ENCODE results near the gene SLC24A3. TPM values are rescaled to one million over a fixed set of nuclear protein-coding genes. Genes with fewer than 3 reads are reported as not detected.

The SLC24A3 gene
- total RNA-seq, 1 experiment from 2014 or later = not detected

GRCh38 chr20:19448632-19449031 is 236.2 kb downstream of the SLC24A3 start:
- DNase-seq (ENCODE audit: low read depth, low spot score) = no peak
- in situ Hi-C loops (cut with HindIII; ENCODE audit: low pct_unique_long_range_greater_than_20kb, low sequenced_read_pairs) = no loop called here

DNA sequence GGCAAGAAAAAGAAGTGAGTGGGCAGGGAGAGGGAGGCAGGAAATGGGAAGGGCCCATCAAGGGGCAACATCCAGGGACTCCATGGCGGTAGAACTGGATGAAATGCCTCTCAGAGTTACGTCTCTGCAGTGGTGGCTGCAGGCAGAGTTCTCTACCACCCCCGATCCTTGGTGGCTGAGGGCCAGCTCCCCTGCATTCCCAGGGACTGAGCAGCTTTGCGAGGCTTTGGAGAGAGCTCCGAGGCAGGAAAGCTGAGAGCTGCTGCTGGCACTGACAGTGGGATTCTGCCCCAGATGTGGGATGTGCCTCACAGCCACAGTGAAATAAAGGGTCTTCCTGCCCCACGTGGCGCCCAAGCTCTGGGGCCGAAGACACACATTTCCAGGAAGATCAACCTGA is 236.6 kb downstream of the SLC24A3 start:
- DNase-seq (ENCODE audit: low read depth, low spot score) = no peak
- in situ Hi-C loops (cut with HindIII; ENCODE audit: low pct_unique_long_range_greater_than_20kb, low sequenced_read_pairs) = no loop called here

DNA sequence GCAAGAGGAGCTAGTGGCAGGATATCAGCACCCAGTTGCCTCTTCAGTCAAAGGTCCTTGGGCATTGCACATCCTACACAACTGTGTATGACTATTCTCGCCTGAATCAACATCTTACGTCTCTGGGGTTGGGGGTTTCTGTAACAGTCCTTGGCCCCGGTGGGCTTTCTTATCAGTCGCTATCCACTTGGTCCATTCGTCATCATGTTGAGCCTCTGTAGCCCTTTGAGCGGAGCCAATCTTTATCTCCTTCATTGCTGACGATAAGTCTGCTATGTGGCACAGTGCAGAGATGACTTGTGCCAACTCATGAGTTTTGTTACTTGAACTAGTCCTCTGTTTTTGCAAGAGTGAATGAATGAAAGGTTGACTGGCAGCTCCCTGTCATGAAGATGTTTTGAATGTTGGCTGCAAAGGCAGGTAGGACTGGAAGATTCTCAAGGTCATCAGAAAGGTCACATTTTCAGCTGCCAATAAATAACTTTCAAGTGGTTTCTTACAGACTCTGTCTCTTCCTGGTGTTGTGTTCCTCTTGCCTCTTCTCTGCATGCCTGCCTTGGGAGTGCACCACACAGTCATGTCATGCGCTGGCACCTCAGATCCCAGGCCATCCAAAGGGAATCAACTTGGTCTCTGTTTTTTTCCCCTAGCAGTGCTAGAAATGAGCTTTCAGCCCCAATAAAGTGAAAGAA is 238.9 kb downstream of the SLC24A3 start:
- in situ Hi-C loops (cut with HindIII; ENCODE audit: low pct_unique_long_range_greater_than_20kb, low sequenced_read_pairs) = no loop called here

GRCh38 chr20:19451923-19452295 is 239.5 kb downstream of the SLC24A3 start:
- no peak for DNase-seq (ENCODE audit: low read depth, low spot score)
- in situ Hi-C loops (cut with HindIII; ENCODE audit: low pct_unique_long_range_greater_than_20kb, low sequenced_read_pairs) = no loop called here

More for the DNA sequence above, 238.9 kb downstream of the SLC24A3 start:
- DNase-seq (ENCODE audit: low read depth, low spot score) = no peak

GRCh38 chr20:19453410-19453809 is 241.0 kb downstream of the SLC24A3 start:
- in situ Hi-C loops (cut with HindIII; ENCODE audit: low pct_unique_long_range_greater_than_20kb, low sequenced_read_pairs) = no loop called here
- no peak for DNase-seq (ENCODE audit: low read depth, low spot score)

GRCh38 chr20:19453862-19454261 is 241.4 kb downstream of the SLC24A3 start:
- DNase-seq (ENCODE audit: low read depth, low spot score) = no peak
- in situ Hi-C loops (cut with HindIII; ENCODE audit: low pct_unique_long_range_greater_than_20kb, low sequenced_read_pairs) = no loop called here

- no peak for DNase-seq (ENCODE audit: low read depth, low spot score)
- in situ Hi-C loops (cut with HindIII; ENCODE audit: low pct_unique_long_range_greater_than_20kb, low sequenced_read_pairs) = no loop called here
Measured at GRCh38 chr20:19456595-19457395, 244.4 kb downstream of the SLC24A3 start.

DNA sequence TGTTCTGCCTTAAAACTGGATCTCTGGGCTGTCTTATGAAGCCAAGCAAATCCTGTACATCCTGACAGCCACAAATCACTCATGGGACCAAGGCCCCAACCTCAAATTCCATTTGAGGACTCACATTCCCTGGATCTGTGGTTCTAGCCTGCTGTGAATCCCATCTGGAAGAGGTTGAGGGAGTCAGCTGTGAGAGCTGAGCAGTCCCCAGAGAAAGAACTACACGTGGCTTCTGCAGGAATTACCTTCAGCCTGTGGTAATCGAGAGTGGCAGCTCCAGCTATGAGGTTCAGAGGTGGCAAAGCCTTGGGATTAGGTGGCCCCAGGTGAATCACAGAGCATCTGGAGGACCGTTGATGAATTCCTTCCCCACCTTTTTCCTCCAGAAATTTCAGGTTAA is 245.2 kb downstream of the SLC24A3 start:
- in situ Hi-C loops (cut with HindIII; ENCODE audit: low pct_unique_long_range_greater_than_20kb, low sequenced_read_pairs) = no loop called here
- no peak for DNase-seq (ENCODE audit: low read depth, low spot score)

- in situ Hi-C loops (cut with HindIII; ENCODE audit: low pct_unique_long_range_greater_than_20kb, low sequenced_read_pairs) = no loop called here
- no peak for DNase-seq (ENCODE audit: low read depth, low spot score)
Measured at GRCh38 chr20:19460386-19460785, 247.9 kb downstream of the SLC24A3 start.

DNA sequence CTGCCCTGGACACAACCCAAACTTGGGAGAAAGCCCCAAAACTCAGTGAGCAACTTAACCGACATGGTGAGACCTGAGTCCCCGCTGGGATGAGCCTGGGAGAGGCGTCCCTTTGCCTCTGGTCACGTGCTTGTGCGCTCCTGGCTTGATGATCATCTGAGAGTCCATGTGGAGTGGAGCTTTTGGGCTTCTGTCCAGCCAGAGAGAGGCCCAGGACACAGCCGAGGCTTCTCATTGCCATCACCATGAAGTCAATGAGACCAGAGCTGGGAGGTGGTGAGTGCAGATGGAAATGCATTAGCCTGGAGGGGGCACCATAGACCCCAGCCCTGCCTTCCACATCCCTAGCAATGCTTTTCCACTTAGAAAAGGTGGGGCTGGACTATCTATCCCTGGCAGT is 250.0 kb downstream of the SLC24A3 start:
- no peak for DNase-seq (ENCODE audit: low read depth, low spot score)
- in situ Hi-C loops (cut with HindIII; ENCODE audit: low pct_unique_long_range_greater_than_20kb, low sequenced_read_pairs) = no loop called here

GRCh38 chr20:19463597-19463996 is 251.2 kb downstream of the SLC24A3 start:
- no peak for DNase-seq (ENCODE audit: low read depth, low spot score)
- in situ Hi-C loops (cut with HindIII; ENCODE audit: low pct_unique_long_range_greater_than_20kb, low sequenced_read_pairs) = no loop called here

DNA sequence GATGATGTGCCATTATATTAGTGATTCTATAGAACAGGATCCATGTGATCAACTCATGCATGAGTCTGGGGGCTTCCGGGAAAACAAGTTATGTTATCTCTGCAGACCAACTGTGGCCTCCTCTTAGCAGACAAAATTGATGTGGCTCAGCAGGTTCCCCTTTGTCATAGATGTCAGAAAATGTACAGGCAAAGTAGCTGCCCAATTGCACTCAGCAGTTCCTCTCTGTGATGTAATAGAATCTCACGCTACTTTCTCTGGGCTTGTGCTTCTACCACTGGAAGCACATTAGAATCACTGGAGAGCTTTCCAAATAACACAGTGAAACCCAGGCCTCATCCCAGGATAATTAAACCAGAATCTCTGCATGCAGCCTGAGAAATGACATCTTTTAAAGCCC is 253.1 kb downstream of the SLC24A3 start:
- in situ Hi-C loops (cut with HindIII; ENCODE audit: low pct_unique_long_range_greater_than_20kb, low sequenced_read_pairs) = no loop called here
- DNase-seq (ENCODE audit: low read depth, low spot score) = no peak

DNA sequence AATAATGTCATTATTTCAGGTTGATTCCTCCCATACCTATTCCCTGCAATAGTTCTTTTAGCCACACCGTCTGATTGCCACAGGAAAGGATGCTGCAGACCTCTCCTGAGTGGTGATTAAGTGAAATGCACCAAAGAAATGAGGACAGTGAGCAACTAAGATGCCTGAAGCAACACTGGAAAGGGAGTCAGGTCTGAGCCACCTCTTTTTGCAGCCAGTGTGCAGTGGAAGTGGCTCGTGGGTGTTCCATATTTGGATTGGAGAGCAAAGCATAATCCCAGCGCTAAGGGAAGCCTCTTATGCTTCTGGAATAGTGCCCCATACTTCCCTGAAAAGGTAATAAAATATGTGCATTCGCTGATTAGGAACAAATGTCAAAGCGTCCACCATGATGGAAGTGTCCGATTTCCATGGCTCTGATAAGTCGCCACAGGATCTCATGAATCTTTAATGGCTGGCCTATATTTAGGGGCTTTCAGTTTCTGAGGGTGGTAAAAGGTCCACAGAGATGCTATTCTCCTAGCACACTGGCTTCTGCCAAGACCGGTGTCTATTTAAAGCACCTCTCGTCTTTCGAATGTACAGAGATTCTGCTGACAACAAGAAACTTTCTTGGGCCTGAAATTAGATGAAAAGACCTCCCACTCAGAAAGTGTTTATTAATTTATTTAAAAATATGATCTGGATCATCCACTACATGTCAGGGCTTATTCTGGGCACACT is 253.9 kb downstream of the SLC24A3 start:
- DNase-seq (ENCODE audit: low read depth, low spot score) = no peak
- in situ Hi-C loops (cut with HindIII; ENCODE audit: low pct_unique_long_range_greater_than_20kb, low sequenced_read_pairs) = no loop called here

DNA sequence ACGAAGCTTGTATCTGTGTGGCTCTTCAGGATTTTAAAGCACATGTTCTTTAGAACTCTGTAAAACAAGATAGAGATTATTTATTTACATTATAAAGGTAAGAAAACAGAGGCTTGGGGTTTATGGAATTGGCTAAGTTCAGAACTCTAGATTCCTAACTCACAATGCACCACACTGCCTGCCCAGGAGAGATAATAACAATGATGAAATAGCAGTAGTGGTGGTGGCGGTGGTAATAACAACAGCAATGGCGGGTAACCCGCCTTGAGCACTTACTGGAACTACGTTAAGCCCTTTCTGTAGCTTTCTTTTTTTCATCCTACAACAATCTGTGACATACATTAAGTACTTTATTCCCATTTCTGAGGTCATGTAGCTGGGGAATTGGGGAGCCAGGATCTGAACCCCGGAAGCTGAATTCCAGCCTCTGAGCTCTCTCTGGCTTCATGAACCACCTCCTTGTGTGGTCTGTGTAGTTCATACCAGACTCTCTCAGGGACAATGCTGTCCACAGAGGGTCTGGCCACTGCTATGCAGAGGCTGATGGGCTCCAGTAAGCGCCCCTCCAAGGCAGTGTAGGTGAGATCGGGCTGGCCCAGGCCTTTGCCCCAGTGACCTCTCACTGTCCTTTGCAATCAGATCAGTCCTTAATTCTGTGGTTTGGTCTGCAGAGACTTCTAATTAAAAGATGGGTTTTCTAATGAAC is 260.9 kb downstream of the SLC24A3 start:
- DNase-seq (ENCODE audit: low read depth, low spot score) = no peak
- in situ Hi-C loops (cut with HindIII; ENCODE audit: low pct_unique_long_range_greater_than_20kb, low sequenced_read_pairs) = no loop called here

DNA sequence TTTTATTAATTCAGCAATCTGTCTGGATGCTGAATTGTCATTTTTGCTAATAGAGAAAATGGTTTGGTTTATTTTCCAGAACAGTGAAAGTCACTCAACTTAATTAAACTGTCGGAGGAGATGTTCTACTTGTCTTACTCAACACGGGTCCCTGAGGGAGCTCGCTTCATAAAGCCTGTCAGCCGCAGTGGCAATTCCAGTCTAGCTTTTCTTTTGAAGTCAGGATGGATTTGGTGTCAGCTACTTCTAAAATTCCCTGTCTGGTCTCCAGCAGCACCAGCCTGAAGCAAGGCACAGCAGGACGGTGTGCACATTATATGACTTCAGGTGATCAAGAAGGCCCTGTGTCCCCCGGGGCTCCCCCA is 261.5 kb downstream of the SLC24A3 start:
- in situ Hi-C loops (cut with HindIII; ENCODE audit: low pct_unique_long_range_greater_than_20kb, low sequenced_read_pairs) = no loop called here
- no peak for DNase-seq (ENCODE audit: low read depth, low spot score)

DNA sequence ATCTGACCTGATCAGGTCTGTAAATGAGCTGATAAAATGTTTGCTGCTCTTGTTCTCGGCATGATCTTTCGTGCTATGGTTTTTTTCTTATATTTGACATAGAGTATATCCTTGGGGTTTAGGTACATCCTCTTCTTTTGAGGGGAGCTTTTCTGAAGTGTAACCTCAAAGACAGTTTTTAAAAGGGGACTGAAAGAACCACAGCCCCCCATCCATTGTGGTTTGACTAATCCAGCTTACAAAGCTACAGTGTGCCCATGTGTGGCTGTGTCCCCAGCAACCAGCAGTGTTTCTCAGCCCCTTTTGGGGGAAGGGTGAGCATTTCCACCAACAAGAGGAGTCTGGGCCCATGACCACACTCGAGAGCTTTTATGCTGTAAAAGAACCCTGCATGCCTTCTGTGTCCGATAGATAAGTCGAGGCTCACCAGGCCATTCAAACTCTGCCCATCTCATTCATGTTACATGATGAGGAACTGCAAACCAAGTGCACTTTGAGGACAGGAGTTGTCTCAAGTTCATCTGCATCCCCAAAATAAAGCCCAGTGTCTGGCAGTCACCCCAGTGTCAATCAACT is 266.0 kb downstream of the SLC24A3 start:
- in situ Hi-C loops (cut with HindIII; ENCODE audit: low pct_unique_long_range_greater_than_20kb, low sequenced_read_pairs) = no loop called here
- DNase-seq (ENCODE audit: low read depth, low spot score) = no peak

DNA sequence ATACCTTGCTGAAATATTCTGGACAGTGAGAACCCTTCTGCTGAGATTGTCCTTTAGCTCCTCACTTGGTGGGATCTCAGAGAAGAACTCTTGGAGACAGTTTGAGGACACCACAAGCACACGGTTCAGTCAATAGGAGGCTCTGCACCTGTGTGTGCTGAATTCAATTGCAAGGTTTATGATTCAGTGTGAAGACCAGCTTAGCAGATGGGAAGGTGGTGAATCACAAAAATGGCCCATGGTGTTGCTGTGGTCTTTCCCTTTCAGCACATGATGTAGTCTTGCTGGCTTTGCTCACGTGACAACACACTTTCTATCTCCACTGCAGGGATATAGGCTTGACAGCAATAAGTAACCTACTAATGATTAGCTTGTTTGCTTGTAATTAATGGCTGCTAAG is 270.3 kb downstream of the SLC24A3 start:
- DNase-seq (ENCODE audit: low read depth, low spot score) = no peak
- in situ Hi-C loops (cut with HindIII; ENCODE audit: low pct_unique_long_range_greater_than_20kb, low sequenced_read_pairs) = no loop called here

- DNase-seq (ENCODE audit: low read depth, low spot score) = no peak
- in situ Hi-C loops (cut with HindIII; ENCODE audit: low pct_unique_long_range_greater_than_20kb, low sequenced_read_pairs) = no loop called here
Measured at GRCh38 chr20:19483309-19483708, 270.9 kb downstream of the SLC24A3 start.
